ENCODE measurements around the gene TENM3. TPM values are rescaled to one million over a fixed set of nuclear protein-coding genes. Genes with fewer than 3 reads are reported as not detected.

Gene TENM3
- total RNA-seq, 1 donor from 2014 or later: 11.0 TPM

GRCh38 chr4:182219411-182220056 is 23.7 kb upstream of the TENM3 start:
- intact Hi-C loops (cut with DNase I): no loop called here
- DNase-seq (ENCODE audit: extremely low spot score in 2 of 2): no peak
- H3K4me1 ChIP-seq: no peaks in the 10 kb centered on the region

GRCh38 chr4:182221987-182222386 is 21.2 kb upstream of the TENM3 start:
- no peak for DNase-seq (ENCODE audit: extremely low spot score in 2 of 2)

More at GRCh38 chr4:182219411-182220056, 23.7 kb upstream of the TENM3 start:
- no peak overlapping the region for H3K4me3 ChIP-seq
- no peaks in the 10 kb centered on the region for H3K9me3 ChIP-seq
- H3K36me3 ChIP-seq: no peaks in the 10 kb centered on the region
- no peak overlapping the region for H3K27ac ChIP-seq
- no peak for TF ChIP-seq POLR2AphosphoS5 (IDR thresholded peaks at IDR 0.05; ENCODE audit: insufficient read depth in 1 of 2, low read depth in 1 of 2)
- TF ChIP-seq CTCF (IDR thresholded peaks at IDR 0.05): no peak
- no peak for TF ChIP-seq POLR2A (IDR thresholded peaks at IDR 0.05)
- H3K27me3 ChIP-seq: no peaks in the 10 kb centered on the region

GRCh38 chr4:182222766-182223165 is 20.4 kb upstream of the TENM3 start:
- H3K4me1 ChIP-seq: no peaks in the 10 kb centered on the region
- H3K27ac ChIP-seq: no peak overlapping the region
- no peak for TF ChIP-seq POLR2A (IDR thresholded peaks at IDR 0.05)
- no peak for TF ChIP-seq CTCF (IDR thresholded peaks at IDR 0.05)
- no peak for TF ChIP-seq POLR2AphosphoS5 (IDR thresholded peaks at IDR 0.05; ENCODE audit: insufficient read depth in 1 of 2, low read depth in 1 of 2)
- no peaks in the 10 kb centered on the region for H3K36me3 ChIP-seq
- no peak for DNase-seq (ENCODE audit: extremely low spot score in 2 of 2)
- no peak overlapping the region for H3K4me3 ChIP-seq
- H3K27me3 ChIP-seq: no peaks in the 10 kb centered on the region
- no peaks in the 10 kb centered on the region for H3K9me3 ChIP-seq
- intact Hi-C loops (cut with DNase I): no loop called here

More at GRCh38 chr4:182221987-182222386, 21.2 kb upstream of the TENM3 start:
- H3K27me3 ChIP-seq: no peaks in the 10 kb centered on the region
- no peak overlapping the region for H3K27ac ChIP-seq
- H3K4me3 ChIP-seq: no peak overlapping the region
- TF ChIP-seq POLR2AphosphoS5 (IDR thresholded peaks at IDR 0.05; ENCODE audit: insufficient read depth in 1 of 2, low read depth in 1 of 2) (no peak), CTCF (IDR thresholded peaks at IDR 0.05) (no peak), POLR2A (IDR thresholded peaks at IDR 0.05) (no peak)
- no peaks in the 10 kb centered on the region for H3K9me3 ChIP-seq
- H3K36me3 ChIP-seq: no peaks in the 10 kb centered on the region
- no peaks in the 10 kb centered on the region for H3K4me1 ChIP-seq
- intact Hi-C loops (cut with DNase I): no loop called here

GRCh38 chr4:182223708-182224107 is 19.5 kb upstream of the TENM3 start:
- no peak for DNase-seq (ENCODE audit: extremely low spot score in 2 of 2)
- no peaks in the 10 kb centered on the region for H3K9me3 ChIP-seq
- H3K27ac ChIP-seq: no peak overlapping the region
- intact Hi-C loops (cut with DNase I): no loop called here
- H3K4me3 ChIP-seq: no peak overlapping the region
- no peaks in the 10 kb centered on the region for H3K27me3 ChIP-seq
- no peaks in the 10 kb centered on the region for H3K4me1 ChIP-seq
- no peak for TF ChIP-seq POLR2AphosphoS5 (IDR thresholded peaks at IDR 0.05; ENCODE audit: insufficient read depth in 1 of 2, low read depth in 1 of 2)
- TF ChIP-seq POLR2A (IDR thresholded peaks at IDR 0.05): no peak
- no peak for TF ChIP-seq CTCF (IDR thresholded peaks at IDR 0.05)
- no peaks in the 10 kb centered on the region for H3K36me3 ChIP-seq

GRCh38 chr4:182224192-182224850 is 18.9 kb upstream of the TENM3 start:
- no peaks in the 10 kb centered on the region for H3K36me3 ChIP-seq
- no peak overlapping the region for H3K4me3 ChIP-seq
- intact Hi-C loops (cut with DNase I): no loop called here
- H3K27me3 ChIP-seq: no peaks in the 10 kb centered on the region
- H3K9me3 ChIP-seq: no peaks in the 10 kb centered on the region
- no peak overlapping the region for H3K27ac ChIP-seq
- no peak for TF ChIP-seq POLR2AphosphoS5 (IDR thresholded peaks at IDR 0.05; ENCODE audit: insufficient read depth in 1 of 2, low read depth in 1 of 2)
- H3K4me1 ChIP-seq: no peaks in the 10 kb centered on the region
- DNase-seq (ENCODE audit: extremely low spot score in 2 of 2): no peak

All from vagina (tissue), 2 donors.